ENCODE results near the gene FIG4. TPM values are rescaled to one million over a fixed set of nuclear protein-coding genes. Genes with fewer than 3 reads are reported as not detected.

Gene FIG4
- total and polyA plus RNA-seq, 4 donors: 10.8 to 20.4 (median 15.5) TPM

DNA sequence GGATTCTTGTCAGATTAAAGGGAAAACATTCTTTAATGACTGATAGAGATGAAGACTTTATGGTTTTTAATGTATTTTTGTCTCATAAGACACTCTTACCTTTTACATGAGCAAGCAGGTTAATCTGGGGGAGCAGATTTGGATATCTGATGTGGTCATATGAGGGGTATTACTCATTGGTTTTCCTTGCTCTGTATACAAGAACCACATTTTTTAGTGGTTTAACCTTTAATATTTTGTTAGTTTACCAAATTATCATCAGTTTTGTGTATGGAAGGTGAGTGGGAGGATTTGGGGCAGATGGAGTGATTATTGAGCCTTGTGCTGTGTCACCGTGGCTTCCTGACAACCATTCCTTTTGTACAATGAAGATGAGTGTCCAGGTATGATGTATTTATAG, 112.9 kb downstream of the FIG4 start:
- Histone ChIP-seq H3K4me3 (no peak overlapping the region), H3K9ac (ENCODE audit: insufficient read depth in 1 of 2, low read length in 2 of 2) (no peak overlapping the region), H3K9me3 (ENCODE audit: control insufficient read depth in 4 of 4, insufficient read depth in 3 of 4, low read length in 3 of 4) (no peaks in the 10 kb centered on the region), H3K4me1 (ENCODE audit: control insufficient read depth in 5 of 5, insufficient read depth in 5 of 5, low read length in 5 of 5) (no peaks in the 10 kb centered on the region), H3K27ac (ENCODE audit: low read depth in 1 of 2, low read length in 1 of 2) (no peak overlapping the region), H3K36me3 (ENCODE audit: control insufficient read depth in 4 of 4, insufficient read depth in 4 of 4, low read length in 4 of 4) (peaks cover 0 to 10% (median 2%) of the 10 kb centered on the region in 4 donors), H3K27me3 (ENCODE audit: control insufficient read depth in 3 of 3, insufficient read depth in 3 of 3, low read length in 2 of 3) (no peaks in the 10 kb centered on the region)
- DNase-seq (no peak), ATAC-seq (ENCODE audit: insufficient read depth, low FRiP score) (no peak)
- TF ChIP-seq, protein P1, sequence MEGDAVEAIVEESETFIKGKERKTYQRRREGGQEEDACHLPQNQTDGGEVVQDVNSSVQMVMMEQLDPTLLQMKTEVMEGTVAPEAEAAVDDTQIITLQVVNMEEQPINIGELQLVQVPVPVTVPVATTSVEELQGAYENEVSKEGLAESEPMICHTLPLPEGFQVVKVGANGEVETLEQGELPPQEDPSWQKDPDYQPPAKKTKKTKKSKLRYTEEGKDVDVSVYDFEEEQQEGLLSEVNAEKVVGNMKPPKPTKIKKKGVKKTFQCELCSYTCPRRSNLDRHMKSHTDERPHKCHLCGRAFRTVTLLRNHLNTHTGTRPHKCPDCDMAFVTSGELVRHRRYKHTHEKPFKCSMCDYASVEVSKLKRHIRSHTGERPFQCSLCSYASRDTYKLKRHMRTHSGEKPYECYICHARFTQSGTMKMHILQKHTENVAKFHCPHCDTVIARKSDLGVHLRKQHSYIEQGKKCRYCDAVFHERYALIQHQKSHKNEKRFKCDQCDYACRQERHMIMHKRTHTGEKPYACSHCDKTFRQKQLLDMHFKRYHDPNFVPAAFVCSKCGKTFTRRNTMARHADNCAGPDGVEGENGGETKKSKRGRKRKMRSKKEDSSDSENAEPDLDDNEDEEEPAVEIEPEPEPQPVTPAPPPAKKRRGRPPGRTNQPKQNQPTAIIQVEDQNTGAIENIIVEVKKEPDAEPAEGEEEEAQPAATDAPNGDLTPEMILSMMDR (IDR thresholded peaks at IDR 0.05; ENCODE audit: control extremely low read depth, extremely low read depth): no peak
- WGBS, 2 donors: 82 to 88% methylated on average over 1 of the region's 1 CpG

DNA sequence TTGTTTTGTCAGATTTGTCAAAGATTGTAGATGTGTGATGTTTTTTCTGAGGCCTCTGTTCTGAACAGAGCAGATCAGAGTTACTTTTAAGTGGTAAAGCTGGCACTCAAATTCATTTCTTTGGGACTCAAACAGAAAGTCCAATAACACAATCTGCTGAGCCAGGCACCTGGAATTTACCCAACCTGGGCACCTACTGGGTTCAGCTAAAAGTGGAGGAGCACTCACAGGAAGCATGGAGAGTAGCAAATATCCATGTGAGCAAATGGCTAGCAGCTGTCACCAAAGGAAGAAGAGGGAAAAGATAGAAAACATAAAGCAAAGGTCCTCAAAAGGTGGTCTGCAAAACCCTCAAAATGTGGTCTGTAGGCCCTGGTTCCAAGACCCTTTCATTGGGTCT, 116.8 kb downstream of the FIG4 start:
- Histone ChIP-seq H3K36me3 (ENCODE audit: control insufficient read depth in 4 of 4, insufficient read depth in 4 of 4, low read length in 4 of 4) (peaks cover 0 to 2% (median under 1%) of the 10 kb centered on the region in 4 donors), H3K27ac (ENCODE audit: low read depth in 1 of 2, low read length in 1 of 2) (no peak overlapping the region), H3K9me3 (ENCODE audit: control insufficient read depth in 4 of 4, insufficient read depth in 3 of 4, low read length in 3 of 4) (no peaks in the 10 kb centered on the region), H3K9ac (ENCODE audit: insufficient read depth in 1 of 2, low read length in 2 of 2) (no peak overlapping the region), H3K27me3 (ENCODE audit: control insufficient read depth in 3 of 3, insufficient read depth in 3 of 3, low read length in 2 of 3) (no peaks in the 10 kb centered on the region), H3K4me1 (ENCODE audit: control insufficient read depth in 5 of 5, insufficient read depth in 5 of 5, low read length in 5 of 5) (no peaks in the 10 kb centered on the region), H3K4me3 (no peak overlapping the region)
- TF ChIP-seq, protein P1 (IDR thresholded peaks at IDR 0.05; ENCODE audit: control extremely low read depth, extremely low read depth): no peak
- ATAC-seq (ENCODE audit: insufficient read depth, low FRiP score): no peak
- DNase-seq: no peak

DNA sequence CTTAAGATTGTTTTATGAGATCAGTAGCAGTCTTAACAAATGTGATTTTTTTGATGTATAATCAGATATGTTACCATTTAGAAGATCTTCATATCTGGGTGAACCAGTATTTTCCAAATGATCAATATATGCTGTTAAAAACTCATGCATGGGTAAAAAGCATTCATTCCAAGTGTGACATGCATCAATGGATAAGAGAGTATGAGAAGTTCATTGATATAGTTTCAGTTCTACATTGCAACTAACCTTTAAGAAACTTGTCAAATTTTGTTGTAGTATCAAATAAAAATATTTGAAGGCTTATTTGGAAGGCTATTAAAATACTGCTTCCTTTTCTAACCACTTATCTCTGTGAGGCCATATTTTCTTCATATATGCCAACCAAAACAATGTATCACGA, 117.7 kb downstream of the FIG4 start:
- ATAC-seq (ENCODE audit: insufficient read depth, low FRiP score) (no peak), DNase-seq (no peak)
- Histone ChIP-seq H3K36me3 (ENCODE audit: control insufficient read depth in 4 of 4, insufficient read depth in 4 of 4, low read length in 4 of 4) (peaks cover 0 to 2% (median under 1%) of the 10 kb centered on the region in 4 donors), H3K27me3 (ENCODE audit: control insufficient read depth in 3 of 3, insufficient read depth in 3 of 3, low read length in 2 of 3) (no peaks in the 10 kb centered on the region), H3K4me1 (ENCODE audit: control insufficient read depth in 5 of 5, insufficient read depth in 5 of 5, low read length in 5 of 5) (no peaks in the 10 kb centered on the region), H3K4me3 (no peak overlapping the region), H3K9ac (ENCODE audit: insufficient read depth in 1 of 2, low read length in 2 of 2) (no peak overlapping the region), H3K9me3 (ENCODE audit: control insufficient read depth in 4 of 4, insufficient read depth in 3 of 4, low read length in 3 of 4) (peaks cover 0 to 3% (median 0%) of the 10 kb centered on the region in 4 donors), H3K27ac (ENCODE audit: low read depth in 1 of 2, low read length in 1 of 2) (no peak overlapping the region)
- TF ChIP-seq, protein P1 (IDR thresholded peaks at IDR 0.05; ENCODE audit: control extremely low read depth, extremely low read depth): no peak
- WGBS, 2 donors: 80 to 90% methylated on average over 1 of the region's 1 CpG

DNA sequence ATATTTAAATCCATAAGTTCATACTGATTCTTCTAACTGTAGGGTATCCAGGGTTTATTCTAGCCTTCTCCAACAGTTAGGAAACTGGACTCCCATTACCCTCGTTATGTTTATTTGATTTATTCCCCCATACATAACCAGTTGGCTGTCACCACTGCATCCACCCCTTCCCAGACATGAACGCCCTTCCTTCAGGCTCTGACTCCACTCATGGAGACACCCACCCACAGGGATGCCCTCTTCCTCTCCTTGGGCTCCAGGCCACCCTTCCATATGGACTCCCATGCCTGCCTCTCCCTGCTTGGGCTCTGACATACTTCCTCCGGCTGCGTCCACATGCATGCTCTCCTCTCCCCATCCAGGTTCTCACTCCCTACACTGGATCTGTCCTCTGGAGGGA, 124.0 kb downstream of the FIG4 start:
- WGBS, 2 donors: 96 to 97% methylated on average over 4 of the region's 4 CpGs
- Histone ChIP-seq H3K36me3 (ENCODE audit: control insufficient read depth in 4 of 4, insufficient read depth in 4 of 4, low read length in 4 of 4) (peaks cover 0 to 5% (median 0%) of the 10 kb centered on the region in 4 donors), H3K9ac (ENCODE audit: insufficient read depth in 1 of 2, low read length in 2 of 2) (no peak overlapping the region), H3K4me1 (ENCODE audit: control insufficient read depth in 5 of 5, insufficient read depth in 5 of 5, low read length in 5 of 5) (peaks cover 0 to 2% (median 0%) of the 10 kb centered on the region in 5 donors), H3K27ac (ENCODE audit: low read depth in 1 of 2, low read length in 1 of 2) (no peak overlapping the region), H3K9me3 (ENCODE audit: control insufficient read depth in 4 of 4, insufficient read depth in 3 of 4, low read length in 3 of 4) (peaks cover 0 to 3% (median 0%) of the 10 kb centered on the region in 4 donors), H3K27me3 (ENCODE audit: control insufficient read depth in 3 of 3, insufficient read depth in 3 of 3, low read length in 2 of 3) (no peaks in the 10 kb centered on the region), H3K4me3 (no peak overlapping the region)
- TF ChIP-seq, protein P1 (IDR thresholded peaks at IDR 0.05; ENCODE audit: control extremely low read depth, extremely low read depth): no peak
- no peak for DNase-seq
- ATAC-seq (ENCODE audit: insufficient read depth, low FRiP score): no peak

All from lung (tissue), 12 donors.